ENCODE measurements around the gene GALNT10.
A peak's percentile ranks its signal among the peaks of the same experiment; 100 is the strongest.

Gene GALNT10

DNA sequence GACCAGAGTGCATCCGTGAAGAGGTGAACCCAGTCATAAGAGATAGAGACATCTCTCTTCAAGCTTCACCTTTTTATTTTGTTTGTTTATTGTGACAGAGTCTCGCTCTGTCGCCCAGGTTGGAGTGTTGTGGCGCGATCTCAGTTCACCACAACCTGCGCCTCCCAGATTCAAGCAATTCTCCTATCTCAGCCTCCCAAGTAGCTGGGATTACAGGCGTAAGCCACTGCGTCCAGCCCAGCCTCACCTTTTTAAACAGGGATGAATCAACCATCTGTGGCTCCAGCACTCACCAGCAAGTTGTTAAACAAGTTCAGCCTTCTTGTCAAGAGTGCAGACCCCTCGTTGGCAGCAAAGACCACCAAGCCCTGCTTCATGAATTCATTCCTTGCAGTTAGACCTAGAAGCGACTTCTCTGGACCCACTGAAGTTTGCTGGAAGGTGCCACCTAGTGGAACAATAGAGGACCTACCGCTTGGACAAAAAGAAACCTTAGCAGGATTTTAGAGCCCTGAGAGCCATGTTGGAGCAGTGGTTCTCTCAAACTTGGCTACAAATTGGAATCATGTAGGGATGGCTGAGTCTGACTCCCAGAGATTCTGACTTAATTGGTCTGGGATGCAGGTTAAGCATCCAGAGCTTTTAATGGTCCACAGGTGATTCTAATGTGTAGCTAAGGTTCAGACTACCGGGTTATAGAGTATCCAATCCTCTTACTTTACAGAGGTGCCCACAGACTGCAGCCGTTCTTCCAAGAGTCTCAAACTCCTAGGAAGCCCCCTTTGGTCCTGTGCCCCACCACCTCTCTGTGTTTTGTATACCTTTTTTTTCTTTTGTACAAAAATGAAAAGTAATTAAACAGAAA is 10.5 kb upstream of the GALNT10 start:
- DNase-seq: peak; percentile 45

- no peak for DNase-seq
These were observed 9.4 kb upstream of the GALNT10 start for GRCh38 chr5:154181161-154181560.

- DNase-seq: no peak
These were observed 1.2 kb upstream of the GALNT10 start for GRCh38 chr5:154189256-154189818.

DNA sequence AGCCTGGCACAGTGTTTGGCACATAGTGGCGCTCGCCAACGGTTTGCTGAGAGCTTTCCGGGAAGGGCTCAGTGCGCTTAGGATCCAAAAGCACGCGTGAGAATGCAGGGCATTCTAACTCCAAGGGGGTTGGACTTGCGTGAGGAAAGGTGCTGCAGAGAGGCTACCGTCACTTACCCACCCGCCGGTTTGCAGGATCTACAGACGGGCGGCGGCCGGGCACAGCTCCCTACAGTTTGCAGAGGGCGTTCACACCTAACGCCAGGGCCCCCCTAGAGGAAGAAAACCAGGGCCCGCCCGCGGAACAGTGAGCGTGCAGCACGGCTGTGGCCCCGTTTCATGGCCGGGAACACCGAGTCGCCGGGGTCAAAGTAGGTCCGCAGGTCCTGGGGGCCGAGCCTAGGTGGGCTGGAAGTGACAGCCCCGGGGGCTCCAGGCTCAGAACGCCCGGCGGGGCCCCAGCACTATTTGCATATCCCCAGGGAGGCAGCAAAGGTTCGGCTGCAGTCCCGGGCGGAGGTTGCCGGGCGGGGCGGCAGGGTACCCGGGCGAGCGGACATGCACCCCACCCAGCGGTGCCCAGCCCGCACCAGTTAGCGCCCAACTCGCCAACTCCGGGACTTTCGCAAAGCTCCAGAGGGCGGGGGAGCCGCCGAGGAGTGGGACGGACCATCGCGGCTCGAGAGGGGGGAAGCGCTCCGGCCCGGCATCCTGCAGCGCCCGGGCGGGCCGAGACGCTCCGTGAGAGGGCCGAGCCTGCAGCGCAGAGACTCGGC is 526 bp upstream of the GALNT10 start:
- DNase-seq: peak; percentile 56

DNA sequence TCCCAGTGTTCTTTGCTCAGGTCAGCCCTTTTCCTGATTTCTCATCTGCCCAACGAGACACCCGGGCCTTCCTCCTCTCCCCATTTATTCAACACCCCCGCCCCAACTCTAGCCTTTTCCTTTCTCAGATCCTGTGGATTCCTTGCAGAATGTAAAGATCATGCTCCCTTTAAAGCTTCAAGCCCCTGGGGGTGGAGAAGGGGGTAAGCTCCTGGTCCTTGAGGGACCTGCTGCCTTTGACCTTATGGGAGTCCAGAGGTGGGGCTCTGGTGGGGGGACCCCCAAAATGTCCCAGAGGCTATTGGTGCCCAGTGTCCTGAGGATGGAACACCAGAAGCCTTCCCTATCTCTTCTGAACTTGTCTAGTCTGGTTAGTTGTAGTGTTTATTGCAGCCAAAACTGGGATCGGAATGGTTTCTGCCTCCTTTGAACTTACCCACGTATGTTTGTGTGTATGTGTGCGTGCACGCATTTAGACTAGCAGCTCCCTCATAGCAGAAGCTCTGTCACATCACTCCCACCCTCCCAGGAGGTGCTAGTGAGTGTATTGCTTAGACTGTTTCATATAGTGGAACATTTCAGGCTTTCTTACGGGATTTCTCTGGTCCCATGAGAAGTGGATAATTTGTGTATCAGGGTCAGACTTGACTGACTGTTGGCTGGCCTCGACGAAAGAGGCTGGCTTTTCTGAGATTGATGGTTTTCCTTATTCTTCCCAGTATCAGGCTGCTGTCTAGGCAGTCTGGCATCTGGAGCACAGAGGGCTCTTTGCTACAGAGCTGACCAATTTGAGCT is 1.1 kb downstream of the GALNT10 start:
- no peak for DNase-seq

DNA sequence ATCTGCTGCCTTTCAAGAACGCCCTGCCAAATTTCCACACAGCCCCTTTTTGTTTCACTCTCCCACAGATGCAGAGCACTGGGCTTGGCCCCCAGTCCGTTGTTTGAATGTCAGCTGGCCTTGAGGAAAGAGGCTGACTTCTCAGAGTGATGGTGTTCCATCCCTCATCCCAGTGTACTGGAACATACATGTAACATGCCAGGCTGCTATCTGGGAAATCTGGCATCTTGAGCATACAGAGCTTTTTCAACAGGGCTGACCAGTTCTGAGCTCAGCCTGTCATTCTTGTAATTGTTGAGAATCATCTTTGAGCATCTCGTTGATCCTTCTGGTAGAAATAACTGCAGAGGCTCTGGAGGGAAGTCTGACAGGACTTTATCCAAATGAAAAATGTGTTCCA is 2.8 kb downstream of the GALNT10 start:
- DNase-seq: no peak

GRCh38 chr5:154193701-154194121 is 3.2 kb downstream of the GALNT10 start:
- no peak for DNase-seq

DNA sequence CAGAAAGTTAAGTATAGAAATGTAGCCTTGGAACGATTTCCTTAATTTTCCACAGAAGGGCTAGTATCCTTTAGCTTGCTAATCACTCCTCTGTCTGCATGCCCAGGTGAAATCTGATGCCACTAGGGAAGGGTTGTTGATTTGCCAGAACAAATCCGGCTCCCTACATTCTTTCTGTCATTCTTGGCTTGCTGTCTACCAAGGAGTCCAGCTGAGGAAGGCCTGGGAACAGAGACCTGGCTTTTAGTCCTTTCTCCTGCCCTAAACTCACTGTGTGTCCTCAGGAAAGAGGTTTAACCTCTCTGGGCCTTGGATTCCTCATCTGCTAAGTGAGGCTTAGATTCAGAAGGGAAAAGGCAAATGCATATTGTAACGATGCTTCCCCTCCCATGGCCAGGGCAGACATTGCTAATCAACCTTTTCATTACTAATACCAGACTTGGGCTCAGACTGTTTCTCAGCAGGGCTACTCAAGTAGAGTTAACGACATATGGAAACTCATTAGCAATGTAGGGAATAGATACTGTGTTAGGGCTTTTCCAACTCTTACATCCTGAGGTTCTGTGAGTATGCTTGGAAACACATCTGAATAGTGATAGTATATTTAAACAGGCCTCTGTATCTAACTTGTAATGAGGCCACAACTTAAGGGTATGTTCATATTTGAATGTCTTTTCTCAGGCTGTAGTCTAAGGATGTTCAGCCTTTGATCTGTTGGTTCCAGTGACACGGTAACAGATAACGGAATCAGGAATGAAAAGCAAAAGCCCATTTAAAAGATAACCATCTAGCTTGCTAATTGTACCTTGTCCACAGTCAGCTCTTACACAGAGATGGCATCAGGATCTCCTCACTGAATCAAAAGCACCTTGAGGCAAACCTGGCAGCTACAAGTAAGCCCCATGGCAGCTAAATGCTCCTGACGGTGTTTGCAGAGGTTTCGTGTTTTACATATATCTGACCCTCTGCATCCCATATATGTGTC is 4.1 kb downstream of the GALNT10 start:
- no peak for DNase-seq

DNA sequence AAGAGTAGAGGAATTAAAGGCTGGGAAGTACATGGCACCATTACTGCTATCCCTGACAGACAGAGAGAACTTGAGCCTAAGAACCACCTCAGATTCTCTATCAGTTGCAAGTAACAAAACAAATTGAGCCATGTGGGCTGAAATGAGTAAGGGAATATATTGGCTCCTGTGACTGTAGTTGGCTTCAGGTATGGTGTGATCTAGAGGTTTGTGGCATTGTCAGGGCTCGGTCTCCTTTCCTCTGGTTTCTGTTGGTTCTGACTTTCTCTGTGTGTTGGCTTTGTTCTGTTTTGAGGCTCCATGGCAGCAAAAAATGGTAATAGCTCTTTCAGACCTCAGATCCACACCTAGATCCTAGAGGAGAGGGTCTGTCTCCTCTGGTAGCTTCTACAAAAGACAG is 5.7 kb downstream of the GALNT10 start:
- no peak for DNase-seq

- DNase-seq: peak; percentile 42
These were observed 6.6 kb downstream of the GALNT10 start for GRCh38 chr5:154196955-154197652.

- peak; percentile 39 for DNase-seq
These were observed 7.4 kb downstream of the GALNT10 start for GRCh38 chr5:154197801-154198491.

DNA sequence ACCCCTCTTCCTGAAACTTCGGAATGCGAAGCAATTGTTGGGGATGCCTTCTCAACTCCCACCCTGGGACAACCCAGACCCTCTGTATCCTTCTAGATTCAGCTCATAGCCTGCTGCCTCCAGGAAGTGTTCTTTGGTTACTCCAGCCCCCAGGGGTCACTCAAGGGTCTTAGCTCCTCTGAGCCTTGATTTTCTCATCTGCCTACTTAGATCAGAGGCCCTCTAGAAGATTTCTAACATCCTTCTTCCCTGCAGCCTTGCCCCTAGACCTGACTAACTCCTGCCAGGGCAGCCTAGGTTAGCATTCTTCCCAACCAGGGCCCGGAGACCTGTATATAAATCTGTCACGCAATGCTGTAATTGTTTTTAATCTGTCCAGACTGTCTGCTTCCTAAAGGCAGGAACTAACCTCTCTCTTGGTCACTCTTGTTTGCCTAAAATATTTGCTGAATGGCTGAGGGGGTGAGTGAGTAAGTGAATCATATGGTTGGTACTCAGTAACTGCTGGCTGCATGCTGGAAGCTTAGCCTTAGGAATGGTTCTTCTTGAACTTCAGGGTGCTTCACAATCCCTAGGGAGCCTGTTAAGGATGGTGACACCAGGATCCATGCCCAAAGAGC is 8.2 kb downstream of the GALNT10 start:
- DNase-seq: no peak

DNA sequence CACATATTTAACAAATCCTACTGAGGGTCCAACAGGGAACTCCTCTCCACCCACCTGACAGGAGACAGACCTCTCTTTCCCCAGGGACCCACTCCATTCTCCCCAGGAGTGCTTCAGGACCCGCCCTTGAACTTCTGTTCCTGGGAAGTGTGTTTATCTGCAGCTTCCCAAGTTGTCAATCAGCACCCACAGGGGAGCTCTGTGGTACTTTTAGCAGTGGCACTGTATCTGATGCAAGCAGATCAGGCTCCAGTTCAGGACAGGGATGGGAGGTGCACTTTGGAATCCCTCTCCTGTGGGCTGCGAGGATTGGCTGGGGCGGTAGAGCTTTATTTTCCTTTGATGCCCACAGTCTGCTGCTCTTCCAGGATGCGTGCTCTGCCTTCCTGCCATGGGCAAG is 8.7 kb downstream of the GALNT10 start:
- DNase-seq: no peak

GRCh38 chr5:154199671-154200220 is 9.2 kb downstream of the GALNT10 start:
- no peak for DNase-seq

DNA sequence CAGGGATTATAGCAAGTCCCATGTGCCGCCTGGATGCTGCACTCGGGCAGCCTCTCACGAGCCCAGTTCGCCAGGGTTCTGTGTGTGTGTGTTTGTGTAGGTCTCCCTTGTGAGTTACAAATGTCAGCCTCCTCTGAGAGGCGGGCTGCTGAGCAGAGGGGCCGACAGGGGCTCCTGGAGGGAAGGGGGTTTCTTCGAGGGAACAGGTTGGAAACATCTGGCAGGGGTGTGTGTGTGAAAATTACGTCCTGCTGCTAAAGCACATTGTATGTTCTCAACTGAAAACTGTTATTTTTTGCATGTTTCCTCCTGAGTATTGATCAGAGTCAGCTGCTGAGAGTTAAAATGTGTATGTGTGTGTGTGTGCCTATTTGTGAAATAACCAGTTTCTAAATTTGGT is 9.7 kb downstream of the GALNT10 start:
- DNase-seq: no peak

GRCh38 chr5:154201108-154201769 is 10.7 kb downstream of the GALNT10 start:
- no peak for DNase-seq

DNA sequence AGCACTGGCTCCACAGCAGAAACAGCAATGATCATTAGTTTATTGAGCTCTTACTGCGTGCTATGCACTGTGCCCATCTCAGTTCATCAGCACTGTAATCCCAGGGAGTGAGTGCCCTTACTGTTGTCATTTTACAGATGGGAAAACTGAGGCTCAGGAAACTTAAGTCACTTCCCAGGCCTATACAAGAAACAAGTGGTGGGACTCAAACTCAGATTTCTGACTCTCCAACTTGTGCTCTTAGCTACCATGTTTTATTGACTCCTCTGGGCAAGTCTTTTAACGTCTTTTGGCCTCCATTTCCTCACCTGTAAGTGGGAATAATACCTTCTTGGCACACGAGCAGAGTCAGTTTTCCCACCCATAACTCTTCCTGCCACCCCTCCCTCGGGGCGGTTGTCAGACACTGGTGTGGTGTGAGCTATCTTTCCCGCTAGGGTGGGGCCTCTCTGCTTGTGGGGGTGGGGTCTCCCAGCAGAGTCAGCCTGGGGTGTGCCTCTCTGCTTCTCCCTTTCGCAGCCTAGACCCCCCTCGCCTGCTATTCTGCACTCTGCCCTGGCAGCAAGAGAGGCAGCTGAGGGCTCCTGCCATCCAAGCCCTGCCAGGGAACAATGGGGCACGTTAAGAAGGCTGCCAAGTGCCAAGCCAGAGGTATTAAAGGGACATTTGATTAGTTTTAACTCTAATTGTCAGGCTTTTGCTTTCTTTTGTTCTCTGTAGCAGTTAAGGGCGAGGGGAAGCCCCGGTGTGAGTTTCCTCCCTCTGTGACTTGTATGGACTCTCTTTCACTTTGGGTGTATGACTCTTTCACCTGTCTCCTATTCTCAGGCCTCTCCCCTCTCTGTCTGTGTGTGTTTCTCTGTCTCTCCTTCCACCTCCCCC is 12.1 kb downstream of the GALNT10 start:
- DNase-seq: no peak

All from MV-4-11 (cell line).